A673 (cell line): ENCODE measurements around the gene RNF19B. TPM values are rescaled to one million over a fixed set of nuclear protein-coding genes. Genes with fewer than 3 reads are reported as not detected.

Experiments
- BruUV-seq: library from RNA; stranded (reverse); fragments of 400-500 nt; replicated peaks from 2 replicates; lab custom pipeline; 2021; lab: Mats Ljungman, UMichigan
- CTCF ChIA-PET: fragments of 300-600 bp; sonication (Branson Sonifier 250); formaldehyde crosslinking; loops from one replicate; lab custom pipeline; 2022; ENCODE audit warnings: antibody characterized with exemption; lab: Charles Lee
- POLR2A ChIA-PET: fragments of 300-600 bp; sonication (Branson Sonifier 250); formaldehyde crosslinking; loops from one replicate; lab custom pipeline; 2022; ENCODE audit warnings: antibody characterized with exemption; ENCODE audit not compliant: low non-redundant PET; lab: Charles Lee
- DNase-seq: peaks from one replicate; pipeline ENCODE4 v3.0.0-alpha.2; 2015; ENCODE audit warnings: low spot score
- H3K27ac ChIP-seq: fragments of 200-600 bp; sonication (generic); 2 replicates; pipeline ENCODE4 v1.5.1; 2016; ENCODE audit warnings: mixed run types, low read depth, mild to moderate bottlenecking, mixed read lengths, antibody characterized with exemption, low read length; ENCODE audit not compliant: poor library complexity, severe bottlenecking
- H3K27me3 ChIP-seq: fragments of 200-600 bp; sonication (generic); replicated peaks from 2 replicates; pipeline ENCODE4 v1.6.1; 2017; ENCODE audit warnings: mixed run types, low read depth, mild to moderate bottlenecking, mixed read lengths, antibody characterized with exemption, low read length; ENCODE audit not compliant: insufficient read depth, poor library complexity
- H3K36me3 ChIP-seq: fragments of 200-600 bp; sonication (generic); 2 replicates; pipeline ENCODE4 v1.6.1; 2016; ENCODE audit warnings: mixed run types, mild to moderate bottlenecking, mixed read lengths, antibody characterized with exemption, low read length; ENCODE audit not compliant: insufficient read depth, poor library complexity, severe bottlenecking
- H3K4me1 ChIP-seq: fragments of 200-600 bp; sonication (generic); 2 replicates; pipeline ENCODE4 v1.6.1; 2017; ENCODE audit warnings: mixed run types, mild to moderate bottlenecking, mixed read lengths, antibody characterized with exemption, low read length; ENCODE audit not compliant: insufficient read depth, poor library complexity, severe bottlenecking
- H3K4me3 ChIP-seq: fragments of 200-600 bp; sonication (generic); 2 replicates; pipeline ENCODE4 v1.5.1; 2016; ENCODE audit warnings: low read depth, mixed run types, mild to moderate bottlenecking, mixed read lengths, low read length; ENCODE audit not compliant: poor library complexity, severe bottlenecking
- H3K9me3 ChIP-seq: fragments of 200-600 bp; sonication (generic); 2 replicates; pipeline ENCODE4 v1.6.1; 2016; ENCODE audit warnings: mixed run types, low read depth, mild to moderate bottlenecking, mixed read lengths, antibody characterized with exemption, low read length; ENCODE audit not compliant: poor library complexity, severe bottlenecking
- EZH2 ChIP-seq: fragments of 200-600 bp; sonication (generic); IDR thresholded peaks from 2 replicates; pipeline ENCODE4 v1.6.1; 2017; ENCODE audit warnings: borderline replicate concordance, low read depth, mild to moderate bottlenecking, mixed read lengths, antibody characterized with exemption, low read length; ENCODE audit not compliant: poor library complexity, severe bottlenecking
- intact Hi-C: fragments of 100-400 bp; cut with micrococcal nuclease; formaldehyde crosslinking; loops from one replicate; pipeline ENCODE4 v1.10.0; 2022; ENCODE audit not compliant: unreplicated experiment
- total RNA-seq: library from RNA; stranded (reverse); gene quantifications from 2 replicates; pipeline ENCODE4 v1.2.3, GENCODE V29; 2021
- TF ChIP-seq, protein P1 (sequence below): fragments of 300-800, 200-600 bp; sonication (generic); conservative IDR thresholded peaks from 2 replicates; pipeline ENCODE4 v1.5.1; 2017; ENCODE audit warnings: low read depth, mild to moderate bottlenecking, antibody characterized with exemption, low read length, moderate library complexity, mixed read lengths

RNF19B gene
- total RNA-seq, 1 experiment from 2014 or later: 14.3 TPM

DNA sequence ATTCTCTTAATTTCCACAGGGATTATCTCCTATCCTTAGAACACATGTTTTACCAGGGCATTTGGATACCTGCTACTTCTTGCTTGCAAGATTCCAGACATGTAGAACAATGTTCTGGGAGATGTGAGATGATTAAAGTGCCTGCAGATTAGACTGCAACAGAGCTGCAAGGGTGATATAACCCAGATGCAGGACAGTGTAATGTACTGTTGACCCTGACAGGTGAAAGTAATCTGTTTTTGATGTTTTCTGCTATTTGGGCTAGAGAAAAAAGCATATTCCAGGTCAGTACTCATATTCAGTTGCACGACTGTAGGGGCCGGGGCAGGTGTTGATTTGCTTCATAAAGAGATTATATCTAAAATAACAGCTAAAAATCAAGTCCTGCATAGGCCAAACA lies 36.3 kb downstream of the RNF19B start:
- no peaks in the 10 kb centered on the region for H3K27me3 ChIP-seq
- BruUV-seq: no TSS peak
- ChIA-PET POLR2A (no interaction called here), CTCF (no interaction called here)
- no peaks in the 10 kb centered on the region for H3K36me3 ChIP-seq
- intact Hi-C loops: no loop called here
- no peak overlapping the region for H3K4me3 ChIP-seq
- H3K27ac ChIP-seq: no peak overlapping the region
- no peak for DNase-seq
- no peak for TF ChIP-seq EZH2
- TF ChIP-seq, protein P1, sequence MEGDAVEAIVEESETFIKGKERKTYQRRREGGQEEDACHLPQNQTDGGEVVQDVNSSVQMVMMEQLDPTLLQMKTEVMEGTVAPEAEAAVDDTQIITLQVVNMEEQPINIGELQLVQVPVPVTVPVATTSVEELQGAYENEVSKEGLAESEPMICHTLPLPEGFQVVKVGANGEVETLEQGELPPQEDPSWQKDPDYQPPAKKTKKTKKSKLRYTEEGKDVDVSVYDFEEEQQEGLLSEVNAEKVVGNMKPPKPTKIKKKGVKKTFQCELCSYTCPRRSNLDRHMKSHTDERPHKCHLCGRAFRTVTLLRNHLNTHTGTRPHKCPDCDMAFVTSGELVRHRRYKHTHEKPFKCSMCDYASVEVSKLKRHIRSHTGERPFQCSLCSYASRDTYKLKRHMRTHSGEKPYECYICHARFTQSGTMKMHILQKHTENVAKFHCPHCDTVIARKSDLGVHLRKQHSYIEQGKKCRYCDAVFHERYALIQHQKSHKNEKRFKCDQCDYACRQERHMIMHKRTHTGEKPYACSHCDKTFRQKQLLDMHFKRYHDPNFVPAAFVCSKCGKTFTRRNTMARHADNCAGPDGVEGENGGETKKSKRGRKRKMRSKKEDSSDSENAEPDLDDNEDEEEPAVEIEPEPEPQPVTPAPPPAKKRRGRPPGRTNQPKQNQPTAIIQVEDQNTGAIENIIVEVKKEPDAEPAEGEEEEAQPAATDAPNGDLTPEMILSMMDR: no peak
- no peaks in the 10 kb centered on the region for H3K4me1 ChIP-seq
- no peaks in the 10 kb centered on the region for H3K9me3 ChIP-seq

DNA sequence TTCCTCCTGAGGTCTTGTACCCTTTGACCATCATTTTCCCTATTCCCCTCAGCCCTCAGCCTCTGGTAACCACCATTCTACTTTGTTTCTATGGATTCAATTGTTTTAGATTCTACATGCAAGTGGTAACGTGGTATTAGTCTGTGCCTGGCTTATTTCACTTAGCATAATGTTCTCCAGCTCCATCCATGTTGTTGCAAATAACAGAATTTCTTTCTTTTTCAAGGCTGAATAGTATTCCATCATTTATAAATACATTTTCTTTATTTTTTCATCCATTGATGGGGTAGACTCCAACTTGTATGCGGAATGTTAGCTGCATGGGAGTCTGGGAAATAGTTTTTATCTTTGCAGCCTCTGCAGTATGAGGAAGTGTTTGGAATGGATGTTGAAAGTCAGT lies 37.2 kb downstream of the RNF19B start:
- Histone ChIP-seq H3K4me1 (no peaks in the 10 kb centered on the region), H3K27me3 (no peaks in the 10 kb centered on the region), H3K27ac (no peak overlapping the region), H3K36me3 (no peaks in the 10 kb centered on the region), H3K9me3 (no peaks in the 10 kb centered on the region), H3K4me3 (no peak overlapping the region)
- DNase-seq: no peak
- BruUV-seq: no TSS peak
- intact Hi-C loops: no loop called here
- POLR2A ChIA-PET: no interaction called here
- CTCF ChIA-PET: no interaction called here
- TF ChIP-seq, protein P1: no peak
- TF ChIP-seq EZH2: no peak

DNA sequence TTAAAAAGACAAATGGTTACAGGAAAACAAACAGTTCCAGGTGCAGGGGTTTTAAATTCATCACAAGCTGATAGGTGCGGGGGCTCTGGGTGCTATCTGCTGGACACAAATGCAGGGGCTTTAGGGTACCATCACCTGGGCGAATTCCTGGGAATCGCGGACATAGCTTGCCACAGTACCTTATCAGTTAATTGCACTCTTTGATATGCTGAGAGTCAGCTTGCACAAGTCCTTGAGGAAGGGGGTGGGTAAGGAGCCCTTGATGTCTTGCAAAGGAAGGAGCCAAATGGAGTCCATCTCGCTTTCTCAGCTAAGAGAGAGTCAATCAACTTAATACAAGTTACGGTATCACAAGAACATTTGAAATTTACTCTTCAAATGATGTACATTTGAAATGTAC lies 38.0 kb downstream of the RNF19B start:
- Histone ChIP-seq H3K27ac (no peak overlapping the region), H3K36me3 (no peaks in the 10 kb centered on the region), H3K4me1 (no peaks in the 10 kb centered on the region), H3K27me3 (no peaks in the 10 kb centered on the region), H3K4me3 (no peak overlapping the region), H3K9me3 (no peaks in the 10 kb centered on the region)
- no TSS peak for BruUV-seq
- intact Hi-C loops: no loop called here
- no peak for DNase-seq
- CTCF ChIA-PET: interaction anchor here (1.1 kb wide), 1 partner anchor 130 kb away, joined by 5 read pairs; no protein-coding TSS in a partner anchor
- POLR2A ChIA-PET: no interaction called here
- TF ChIP-seq, protein P1: no peak
- no peak for TF ChIP-seq EZH2
